ENCODE measurements around the gene IL15RA. TPM values are rescaled to one million over a fixed set of nuclear protein-coding genes. Genes with fewer than 3 reads are reported as not detected.

Gene IL15RA
- total RNA-seq, 2 donors from 2014 or later: 9.6 to 30.5 TPM

- DNase-seq (ENCODE audit: low spot score): no peak
- Histone ChIP-seq H3K4me3 (no peak overlapping the region), H3K27me3 (no peaks in the 10 kb centered on the region), H3K9me3 (no peaks in the 10 kb centered on the region), H3K4me1 (peaks cover 0 to 40% of the 10 kb centered on the region in 2 donors), H3K27ac (no peak overlapping the region), H3K36me3 (peaks cover 40% of the 10 kb centered on the region)
- TF ChIP-seq, protein P1, sequence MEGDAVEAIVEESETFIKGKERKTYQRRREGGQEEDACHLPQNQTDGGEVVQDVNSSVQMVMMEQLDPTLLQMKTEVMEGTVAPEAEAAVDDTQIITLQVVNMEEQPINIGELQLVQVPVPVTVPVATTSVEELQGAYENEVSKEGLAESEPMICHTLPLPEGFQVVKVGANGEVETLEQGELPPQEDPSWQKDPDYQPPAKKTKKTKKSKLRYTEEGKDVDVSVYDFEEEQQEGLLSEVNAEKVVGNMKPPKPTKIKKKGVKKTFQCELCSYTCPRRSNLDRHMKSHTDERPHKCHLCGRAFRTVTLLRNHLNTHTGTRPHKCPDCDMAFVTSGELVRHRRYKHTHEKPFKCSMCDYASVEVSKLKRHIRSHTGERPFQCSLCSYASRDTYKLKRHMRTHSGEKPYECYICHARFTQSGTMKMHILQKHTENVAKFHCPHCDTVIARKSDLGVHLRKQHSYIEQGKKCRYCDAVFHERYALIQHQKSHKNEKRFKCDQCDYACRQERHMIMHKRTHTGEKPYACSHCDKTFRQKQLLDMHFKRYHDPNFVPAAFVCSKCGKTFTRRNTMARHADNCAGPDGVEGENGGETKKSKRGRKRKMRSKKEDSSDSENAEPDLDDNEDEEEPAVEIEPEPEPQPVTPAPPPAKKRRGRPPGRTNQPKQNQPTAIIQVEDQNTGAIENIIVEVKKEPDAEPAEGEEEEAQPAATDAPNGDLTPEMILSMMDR (IDR thresholded peaks at IDR 0.05): no peak
These were observed 70.7 kb downstream of the IL15RA start for GRCh38 chr10:5906651-5907050.

DNA sequence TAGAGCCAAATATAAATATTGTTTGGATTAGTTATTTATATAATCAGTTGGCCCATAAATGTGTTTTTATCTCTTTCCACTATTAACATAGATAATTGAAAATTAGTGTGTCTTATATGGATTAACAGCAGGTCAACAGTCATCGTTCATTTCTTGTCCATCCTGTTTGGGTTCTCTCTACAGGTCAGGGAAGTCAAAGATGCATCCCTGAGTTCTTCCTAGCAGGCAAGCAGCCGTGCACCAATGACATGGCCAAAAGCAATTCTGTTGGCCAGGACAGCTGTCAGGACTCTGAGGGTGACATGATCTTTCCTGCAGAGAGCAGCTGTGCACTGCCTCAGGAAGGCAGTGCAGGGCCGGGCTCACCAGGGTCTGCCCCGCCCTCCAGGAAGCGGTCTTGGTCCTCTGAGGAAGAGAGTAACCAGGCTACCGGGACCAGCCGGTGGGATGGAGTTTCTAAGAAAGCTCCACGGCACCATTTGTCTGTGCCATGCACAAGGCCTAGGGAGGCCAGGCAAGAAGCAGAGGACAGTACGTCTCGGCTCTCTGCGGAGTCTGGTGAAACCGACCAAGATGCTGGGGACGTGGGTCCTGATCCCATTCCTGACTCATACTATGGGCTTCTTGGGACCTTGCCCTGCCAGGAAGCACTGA is 71.4 kb downstream of the IL15RA start:
- no peak for DNase-seq (ENCODE audit: low spot score)
- no peak overlapping the region for H3K27ac ChIP-seq
- H3K27me3 ChIP-seq: no peaks in the 10 kb centered on the region
- TF ChIP-seq, protein P1 (IDR thresholded peaks at IDR 0.05): no peak
- H3K9me3 ChIP-seq: no peaks in the 10 kb centered on the region
- peaks cover 0 to 40% of the 10 kb centered on the region in 2 donors for H3K4me1 ChIP-seq
- peaks cover 33% of the 10 kb centered on the region for H3K36me3 ChIP-seq
- H3K4me3 ChIP-seq: no peak overlapping the region

GRCh38 chr10:5904227-5904626 is 73.1 kb downstream of the IL15RA start:
- peak overlapping the region; percentile 24 to 60 for H3K27ac ChIP-seq
- H3K36me3 ChIP-seq: peaks cover 15% of the 10 kb centered on the region
- no peaks in the 10 kb centered on the region for H3K9me3 ChIP-seq
- H3K4me1 ChIP-seq: peaks cover 0 to 48% of the 10 kb centered on the region in 2 donors
- no peak overlapping the region for H3K4me3 ChIP-seq
- TF ChIP-seq, protein P1 (IDR thresholded peaks at IDR 0.05): no peak
- DNase-seq (ENCODE audit: low spot score): no peak
- H3K27me3 ChIP-seq: no peaks in the 10 kb centered on the region

DNA sequence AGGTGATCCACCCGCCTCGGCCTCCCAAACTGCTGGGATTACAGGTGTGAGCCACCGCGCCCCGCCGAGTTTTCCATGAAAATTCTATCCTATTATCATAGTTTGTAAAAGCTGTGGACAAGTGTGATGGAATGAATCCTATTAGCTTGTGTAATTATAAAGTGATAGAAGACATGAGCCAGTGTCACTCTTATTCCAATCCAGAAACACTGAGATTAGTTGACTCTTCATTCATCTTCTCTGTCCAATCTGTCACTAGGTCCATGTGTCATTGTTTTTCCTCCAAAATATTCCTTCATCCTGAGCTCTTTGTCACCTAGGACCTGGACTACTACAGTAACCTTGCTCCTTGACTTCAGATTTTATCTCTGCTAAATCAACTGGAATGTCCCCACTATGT is 73.8 kb downstream of the IL15RA start:
- no peak for DNase-seq (ENCODE audit: low spot score)
- H3K4me3 ChIP-seq: no peak overlapping the region
- peaks cover 9% of the 10 kb centered on the region for H3K36me3 ChIP-seq
- TF ChIP-seq, protein P1 (IDR thresholded peaks at IDR 0.05): no peak
- H3K27me3 ChIP-seq: no peaks in the 10 kb centered on the region
- H3K4me1 ChIP-seq: peaks cover 0 to 48% of the 10 kb centered on the region in 2 donors
- H3K9me3 ChIP-seq: no peaks in the 10 kb centered on the region
- H3K27ac ChIP-seq: peak overlapping the region; percentile 24 to 60

- Histone ChIP-seq H3K4me3 (no peak overlapping the region), H3K9me3 (peaks cover 0 to 5% of the 10 kb centered on the region in 2 donors), H3K4me1 (peaks cover 0 to 53% of the 10 kb centered on the region in 2 donors), H3K27ac (no peak overlapping the region), H3K27me3 (no peaks in the 10 kb centered on the region), H3K36me3 (peaks cover 7% of the 10 kb centered on the region)
- TF ChIP-seq, protein P1 (IDR thresholded peaks at IDR 0.05): no peak
- no peak for DNase-seq (ENCODE audit: low spot score)
These were observed 74.7 kb downstream of the IL15RA start for GRCh38 chr10:5902511-5903274.

Other genes with a start within 250 kb of the IL15RA start
- 100 to 1,000 TPM; 117 to 124 TPM for gene GDI2, start 164.1 kb downstream of the IL15RA start, total RNA-seq
- 1 to 10 TPM; 1.9 to 3.5 TPM for gene ANKRD16, start 87.7 kb downstream of the IL15RA start, total RNA-seq
- gene FBH1, start 87.3 kb downstream of the IL15RA start, total RNA-seq: 10 to 100 TPM; 68.7 to 93.4 TPM
- gene IL2RA, start 84.8 kb upstream of the IL15RA start, total RNA-seq: under 1 TPM; 0.16 to 0.30 TPM
- 10 to 100 TPM; 27.4 to 30.1 TPM for gene RBM17, start 111.5 kb upstream of the IL15RA start, total RNA-seq
- 10 to 100 TPM in 1 of 2 donors, 1 to 10 TPM in 1; 9.4 to 16.5 TPM for gene PFKFB3, start 225.4 kb upstream of the IL15RA start, total RNA-seq